Esophagus muscularis mucosa (tissue), 4 donors: ENCODE measurements around the gene FAM83F. TPM values are rescaled to one million over a fixed set of nuclear protein-coding genes. Genes with fewer than 3 reads are reported as not detected.

Experiments
- DNase-seq: peaks from one replicate; pipeline ENCODE4 v3.0.0-alpha.2; 2017; ENCODE audit errors: extremely low spot score
- H3K27ac ChIP-seq, 4 donors: fragments of 200-600 bp; sonication (generic); replicated peaks in 1 of 4; 1 replicate in 3 of 4; 2 replicates in 1 of 4; pipeline ENCODE4 v1.5.1; 2016 to 2019; ENCODE audit warnings: mild to moderate bottlenecking in 1 of 4
- H3K27me3 ChIP-seq, 4 donors: fragments of 200-600 bp; sonication (generic); one replicate each; pipeline versions ENCODE4 v1.5.1 to v1.6.0; 2016 to 2019
- H3K36me3 ChIP-seq, 4 donors: fragments of 200-600 bp; sonication (generic); one replicate each; pipeline ENCODE4 v1.5.1; 2016 to 2019
- H3K4me1 ChIP-seq, 4 donors: fragments of 200-600 bp; sonication (generic); one replicate each; pipeline ENCODE4 v1.5.1; 2016 to 2019
- H3K4me3 ChIP-seq, 4 donors: fragments of 200-600 bp; sonication (generic); 1 replicate in 2 of 4; 2 replicates in 2 of 4; pipeline ENCODE4 v1.5.1; 2016 to 2019; ENCODE audit warnings: mild to moderate bottlenecking in 4 of 4, moderate library complexity in 1 of 4
- H3K9me3 ChIP-seq, 4 donors: fragments of 200-600 bp; sonication (generic); 1 replicate in 3 of 4; 2 replicates in 1 of 4; pipeline ENCODE4 v1.5.1; 2016 to 2019
- EP300 ChIP-seq: sonication (generic); formaldehyde crosslinking; IDR thresholded peaks from one replicate; pipeline ENCODE4 v1.6.1; 2017; ENCODE audit warnings: antibody characterized with exemption
- POLR2A ChIP-seq: fragments of 450-650 bp; IDR thresholded peaks from one replicate; pipeline ENCODE4 v1.6.1; 2017; ENCODE audit warnings: antibody characterized with exemption, moderate library complexity, mild to moderate bottlenecking, low read depth
- POLR2AphosphoS5 ChIP-seq, 2 donors: sonication (generic); formaldehyde crosslinking; IDR thresholded peaks; one replicate each; pipeline ENCODE4 v1.6.1; 2017; ENCODE audit warnings: antibody characterized with exemption in 2 of 2
- WGBS: methylation state at CpG from one replicate; pipeline ENCODE4 v1.1.5; 2018; 5-methylcytosine and 5-hydroxymethylcytosine counted together
- intact Hi-C: fragments of 100-400 bp; cut with DNase I; formaldehyde crosslinking; loops from one replicate; pipeline ENCODE4 v1.15.1; 2023
- total RNA-seq, 4 donors: library from RNA; depleted of rRNA; stranded (reverse); fragments of >200 nt; gene quantifications; one replicate each; pipeline versions ENCODE4 v1.1.0 to v1.2.1, GENCODE V29; 2016
- TF ChIP-seq, protein P1 (sequence below), 3 experiments: fragments of 200-600 bp in 2 of 3; fragments of 450-650 bp in 1 of 3; sonication (generic) in 2 of 3; IDR thresholded peaks; one replicate each; pipeline ENCODE4 v1.5.1; 2017 to 2019; ENCODE audit warnings: antibody characterized with exemption in 3 of 3, mild to moderate bottlenecking in 2 of 3, moderate library complexity in 1 of 3

FAM83F gene
- total RNA-seq, 4 donors from 2014 or later = 0.19 to 0.66 (median 0.41) TPM

DNA sequence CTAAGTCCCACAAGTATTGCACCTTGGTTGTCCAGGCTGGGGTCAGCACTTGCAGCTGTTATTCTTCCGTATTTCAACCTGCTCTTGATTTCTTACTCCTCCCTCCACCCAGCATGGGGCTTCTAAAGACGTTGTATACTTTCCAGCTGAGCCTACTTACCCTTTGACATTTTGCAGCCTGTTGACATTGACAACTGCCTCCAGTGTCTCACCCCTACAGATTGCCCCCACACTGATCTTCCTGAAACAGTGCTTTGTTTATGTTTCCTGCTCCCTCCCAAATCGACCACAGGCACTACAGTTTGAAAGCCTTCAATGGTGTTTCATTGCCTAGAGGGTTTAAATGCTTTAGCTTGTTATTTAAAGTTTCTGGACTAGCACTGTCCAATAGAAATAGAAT, 56.6 kb downstream of the FAM83F start:
- H3K36me3 ChIP-seq = no peaks in the 10 kb centered on the region
- no peaks in the 10 kb centered on the region for H3K9me3 ChIP-seq
- H3K27ac ChIP-seq = no peak overlapping the region
- 29% methylated on average over 3 of the region's 3 CpGs for WGBS
- intact Hi-C loops = no loop called here
- no peaks in the 10 kb centered on the region for H3K27me3 ChIP-seq
- H3K4me1 ChIP-seq = peaks cover 32 to 78% (median 52%) of the 10 kb centered on the region in 4 donors
- TF ChIP-seq, protein P1, sequence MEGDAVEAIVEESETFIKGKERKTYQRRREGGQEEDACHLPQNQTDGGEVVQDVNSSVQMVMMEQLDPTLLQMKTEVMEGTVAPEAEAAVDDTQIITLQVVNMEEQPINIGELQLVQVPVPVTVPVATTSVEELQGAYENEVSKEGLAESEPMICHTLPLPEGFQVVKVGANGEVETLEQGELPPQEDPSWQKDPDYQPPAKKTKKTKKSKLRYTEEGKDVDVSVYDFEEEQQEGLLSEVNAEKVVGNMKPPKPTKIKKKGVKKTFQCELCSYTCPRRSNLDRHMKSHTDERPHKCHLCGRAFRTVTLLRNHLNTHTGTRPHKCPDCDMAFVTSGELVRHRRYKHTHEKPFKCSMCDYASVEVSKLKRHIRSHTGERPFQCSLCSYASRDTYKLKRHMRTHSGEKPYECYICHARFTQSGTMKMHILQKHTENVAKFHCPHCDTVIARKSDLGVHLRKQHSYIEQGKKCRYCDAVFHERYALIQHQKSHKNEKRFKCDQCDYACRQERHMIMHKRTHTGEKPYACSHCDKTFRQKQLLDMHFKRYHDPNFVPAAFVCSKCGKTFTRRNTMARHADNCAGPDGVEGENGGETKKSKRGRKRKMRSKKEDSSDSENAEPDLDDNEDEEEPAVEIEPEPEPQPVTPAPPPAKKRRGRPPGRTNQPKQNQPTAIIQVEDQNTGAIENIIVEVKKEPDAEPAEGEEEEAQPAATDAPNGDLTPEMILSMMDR (IDR thresholded peaks at IDR 0.05) = no peak
- TF ChIP-seq EP300 = no peak
- TF ChIP-seq POLR2A = no peak
- TF ChIP-seq POLR2AphosphoS5 (IDR thresholded peaks at IDR 0.05) = no peak
- H3K4me3 ChIP-seq = no peak overlapping the region
- no peak for DNase-seq

DNA sequence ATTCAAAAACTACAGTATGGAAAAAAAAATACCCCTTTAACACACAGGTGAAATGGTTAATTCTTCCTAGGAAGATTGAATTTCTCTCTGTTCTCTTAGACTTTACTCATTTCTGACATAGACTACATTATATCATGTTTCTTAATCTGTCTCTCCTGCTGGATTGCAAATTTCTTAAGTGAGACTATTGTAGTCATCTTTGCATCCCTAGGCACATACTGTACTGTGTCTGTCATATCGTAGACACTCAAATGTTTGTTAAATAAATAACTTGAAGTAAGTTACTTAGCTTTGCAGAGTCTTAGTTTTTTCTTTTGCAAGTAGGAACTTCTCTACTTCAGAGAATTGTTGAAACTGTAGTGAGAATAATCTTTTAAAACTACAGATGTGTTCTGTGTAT, 58.7 kb downstream of the FAM83F start:
- Histone ChIP-seq H3K4me1 (peaks cover 39 to 74% (median 49%) of the 10 kb centered on the region in 4 donors), H3K27me3 (no peaks in the 10 kb centered on the region), H3K9me3 (no peaks in the 10 kb centered on the region), H3K4me3 (no peak overlapping the region), H3K36me3 (no peaks in the 10 kb centered on the region), H3K27ac (no peak overlapping the region)
- intact Hi-C loops = no loop called here
- TF ChIP-seq, protein P1 (IDR thresholded peaks at IDR 0.05) = no peak
- TF ChIP-seq POLR2A (no peak), POLR2AphosphoS5 (IDR thresholded peaks at IDR 0.05) (peak in 1 of 2 donors; percentile 30)
- WGBS = 58% methylated on average over 1 of the region's 1 CpG
- DNase-seq = no peak

DNA sequence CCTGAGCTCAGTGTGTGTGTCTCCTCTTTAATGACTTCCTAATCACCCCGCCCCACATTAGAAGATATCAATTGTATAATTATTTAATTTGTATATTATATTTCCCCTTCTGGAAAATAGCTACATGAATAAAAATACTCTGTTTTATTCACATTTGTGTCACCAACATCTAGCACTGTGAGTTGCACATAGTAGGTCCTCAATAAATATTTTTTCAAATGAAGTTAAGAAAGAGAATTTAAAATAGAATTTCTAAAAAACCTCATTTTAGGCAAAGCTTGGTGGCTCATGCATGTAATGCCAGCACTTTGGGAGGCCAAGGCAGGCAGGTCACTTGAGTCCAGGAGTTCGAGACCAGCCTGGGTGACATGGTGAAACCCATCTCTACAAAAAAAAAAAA, 59.7 kb downstream of the FAM83F start:
- Histone ChIP-seq H3K4me1 (peaks cover 39 to 74% (median 57%) of the 10 kb centered on the region in 4 donors), H3K36me3 (no peaks in the 10 kb centered on the region), H3K4me3 (no peak overlapping the region), H3K9me3 (no peaks in the 10 kb centered on the region), H3K27me3 (no peaks in the 10 kb centered on the region), H3K27ac (no peak overlapping the region)
- DNase-seq = no peak
- TF ChIP-seq POLR2A = no peak
- TF ChIP-seq, protein P1 (IDR thresholded peaks at IDR 0.05) = no peak
- TF ChIP-seq EP300 = no peak
- no peak for TF ChIP-seq POLR2AphosphoS5 (IDR thresholded peaks at IDR 0.05)
- 98% methylated on average over 2 of the region's 2 CpGs for WGBS
- intact Hi-C loops = no loop called here

GRCh38 chr22:40055143-40055883, 60.6 kb downstream of the FAM83F start:
- intact Hi-C loops = no loop called here
- WGBS = 81% methylated on average over 8 of the region's 8 CpGs

More at GRCh38 chr22:40055143-40055883, 60.6 kb downstream of the FAM83F start:
- H3K9me3 ChIP-seq = no peaks in the 10 kb centered on the region
- H3K27me3 ChIP-seq = no peaks in the 10 kb centered on the region
- no peak for DNase-seq
- H3K4me3 ChIP-seq = no peak overlapping the region
- H3K4me1 ChIP-seq = peaks cover 36 to 67% (median 53%) of the 10 kb centered on the region in 4 donors
- no peak for TF ChIP-seq EP300
- TF ChIP-seq POLR2A = no peak
- TF ChIP-seq, protein P1 (IDR thresholded peaks at IDR 0.05) = no peak
- TF ChIP-seq POLR2AphosphoS5 (IDR thresholded peaks at IDR 0.05) = no peak
- H3K27ac ChIP-seq = no peak overlapping the region
- no peaks in the 10 kb centered on the region for H3K36me3 ChIP-seq
